Measurements from ENCODE around the gene STAT5A. TPM values are rescaled to one million over a fixed set of nuclear protein-coding genes. Genes with fewer than 3 reads are reported as not detected.

STAT5A gene
- polyA plus RNA-seq, 1 donor (not counting 4 experiments of a cell fraction or from before 2014, with no cell fraction given): 0.51 TPM

- Histone ChIP-seq H3K79me2 (ENCODE audit: control insufficient read depth, insufficient read depth, low read length) (no peaks in the 10 kb centered on the region), H3K4me3 (ENCODE audit: control insufficient read depth in 2 of 3, extremely low read depth in 1 of 3, insufficient read depth in 2 of 3, low read depth in 1 of 3, low read length in 3 of 3) (no peak overlapping the region), H3K9me1 (ENCODE audit: control insufficient read depth, extremely low read depth, insufficient read depth, low read length) (no peaks in the 10 kb centered on the region), H3K9ac (ENCODE audit: control insufficient read depth, extremely low read depth, insufficient read depth, low read length) (no peak overlapping the region), H3K9me3 (ENCODE audit: control insufficient read depth, low read depth, low read length) (no peaks in the 10 kb centered on the region), H3K27ac (ENCODE audit: control insufficient read depth, insufficient read depth, low read length) (no peak overlapping the region), H4K20me1 (ENCODE audit: control insufficient read depth, extremely low read depth, insufficient read depth, low read length) (no peaks in the 10 kb centered on the region), H3K4me1 (ENCODE audit: control insufficient read depth, extremely low read depth, insufficient read depth, low read length) (peaks cover 22% of the 10 kb centered on the region), H3K27me3 (ENCODE audit: control insufficient read depth, extremely low read depth, insufficient read depth, low read length) (no peaks in the 10 kb centered on the region), H3K4me2 (ENCODE audit: control insufficient read depth, extremely low read depth, insufficient read depth, low read depth, low read length) (no peak overlapping the region), H3K36me3 (ENCODE audit: control insufficient read depth in 2 of 2, extremely low read depth in 1 of 2, insufficient read depth in 2 of 2, low read length in 2 of 2) (peaks cover 28 to 31% of the 10 kb centered on the region in 2 experiments), H2AFZ (ENCODE audit: control insufficient read depth, low read length) (no peak overlapping the region)
- no peak for FAIRE-seq
- no peak for DNase-seq (ENCODE audit: low read depth, low spot score)
- no peak for TF ChIP-seq EZH2 (IDR thresholded peaks at IDR 0.05; ENCODE audit: low read length)
- TF ChIP-seq, protein P1, sequence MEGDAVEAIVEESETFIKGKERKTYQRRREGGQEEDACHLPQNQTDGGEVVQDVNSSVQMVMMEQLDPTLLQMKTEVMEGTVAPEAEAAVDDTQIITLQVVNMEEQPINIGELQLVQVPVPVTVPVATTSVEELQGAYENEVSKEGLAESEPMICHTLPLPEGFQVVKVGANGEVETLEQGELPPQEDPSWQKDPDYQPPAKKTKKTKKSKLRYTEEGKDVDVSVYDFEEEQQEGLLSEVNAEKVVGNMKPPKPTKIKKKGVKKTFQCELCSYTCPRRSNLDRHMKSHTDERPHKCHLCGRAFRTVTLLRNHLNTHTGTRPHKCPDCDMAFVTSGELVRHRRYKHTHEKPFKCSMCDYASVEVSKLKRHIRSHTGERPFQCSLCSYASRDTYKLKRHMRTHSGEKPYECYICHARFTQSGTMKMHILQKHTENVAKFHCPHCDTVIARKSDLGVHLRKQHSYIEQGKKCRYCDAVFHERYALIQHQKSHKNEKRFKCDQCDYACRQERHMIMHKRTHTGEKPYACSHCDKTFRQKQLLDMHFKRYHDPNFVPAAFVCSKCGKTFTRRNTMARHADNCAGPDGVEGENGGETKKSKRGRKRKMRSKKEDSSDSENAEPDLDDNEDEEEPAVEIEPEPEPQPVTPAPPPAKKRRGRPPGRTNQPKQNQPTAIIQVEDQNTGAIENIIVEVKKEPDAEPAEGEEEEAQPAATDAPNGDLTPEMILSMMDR (optimal IDR thresholded peaks at IDR 0.05 in 1 of 3, IDR thresholded peaks at IDR 0.05 in 1 of 3, conservative IDR thresholded peaks at IDR 0.05 in 1 of 3; ENCODE audit: extremely low read depth in 1 of 3, insufficient read depth in 2 of 3, low read length in 3 of 3): no peak
- dilution Hi-C loops (cut with MboI; ENCODE audit: extremely low pct_ligation_motif_present, low sequenced_read_pairs): no loop called here
Measured at GRCh38 chr17:42333053-42333452, 44.8 kb downstream of the STAT5A start.

DNA sequence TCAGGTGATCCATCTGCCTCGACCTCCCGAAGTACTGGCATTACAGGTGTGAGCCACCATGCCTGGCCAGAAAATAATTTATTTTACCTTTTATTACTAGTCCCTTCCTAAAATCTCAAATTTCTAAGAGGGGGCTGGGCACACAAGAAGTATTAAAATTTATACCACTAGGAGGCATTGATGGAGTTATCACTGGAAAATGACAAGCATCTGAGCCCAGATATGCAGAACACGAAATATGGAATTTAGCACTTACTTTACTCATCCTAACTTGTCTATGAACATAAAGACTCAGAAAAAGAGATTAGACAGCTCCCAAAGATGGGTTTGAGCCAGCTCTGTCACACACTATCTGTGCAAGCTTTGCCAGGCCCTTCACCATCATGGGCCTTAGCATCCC, 46.4 kb downstream of the STAT5A start:
- Histone ChIP-seq H2AFZ (ENCODE audit: control insufficient read depth, low read length) (no peak overlapping the region), H3K79me2 (ENCODE audit: control insufficient read depth, insufficient read depth, low read length) (no peaks in the 10 kb centered on the region), H3K4me2 (ENCODE audit: control insufficient read depth, extremely low read depth, insufficient read depth, low read depth, low read length) (no peak overlapping the region), H3K9me3 (ENCODE audit: control insufficient read depth, low read depth, low read length) (no peaks in the 10 kb centered on the region), H3K27me3 (ENCODE audit: control insufficient read depth, extremely low read depth, insufficient read depth, low read length) (no peaks in the 10 kb centered on the region), H3K4me3 (ENCODE audit: control insufficient read depth in 2 of 3, extremely low read depth in 1 of 3, insufficient read depth in 2 of 3, low read depth in 1 of 3, low read length in 3 of 3) (no peak overlapping the region), H3K4me1 (ENCODE audit: control insufficient read depth, extremely low read depth, insufficient read depth, low read length) (peaks cover 7% of the 10 kb centered on the region), H3K27ac (ENCODE audit: control insufficient read depth, insufficient read depth, low read length) (no peak overlapping the region), H3K36me3 (ENCODE audit: control insufficient read depth in 2 of 2, extremely low read depth in 1 of 2, insufficient read depth in 2 of 2, low read length in 2 of 2) (peaks cover 32 to 34% of the 10 kb centered on the region in 2 experiments), H3K9ac (ENCODE audit: control insufficient read depth, extremely low read depth, insufficient read depth, low read length) (no peak overlapping the region), H4K20me1 (ENCODE audit: control insufficient read depth, extremely low read depth, insufficient read depth, low read length) (no peaks in the 10 kb centered on the region), H3K9me1 (ENCODE audit: control insufficient read depth, extremely low read depth, insufficient read depth, low read length) (no peaks in the 10 kb centered on the region)
- dilution Hi-C loops (cut with MboI; ENCODE audit: extremely low pct_ligation_motif_present, low sequenced_read_pairs): no loop called here
- FAIRE-seq (no peak), DNase-seq (ENCODE audit: low read depth, low spot score) (no peak)
- TF ChIP-seq, protein P1 (optimal IDR thresholded peaks at IDR 0.05 in 1 of 3, IDR thresholded peaks at IDR 0.05 in 1 of 3, conservative IDR thresholded peaks at IDR 0.05 in 1 of 3; ENCODE audit: extremely low read depth in 1 of 3, insufficient read depth in 2 of 3, low read length in 3 of 3): peak in 1 of 3 experiments; percentile 16
- no peak for TF ChIP-seq EZH2 (IDR thresholded peaks at IDR 0.05; ENCODE audit: low read length)
